Ovary (tissue), 9 donors: Measurements from ENCODE around the gene GSPT2. TPM values are rescaled to one million over a fixed set of nuclear protein-coding genes. Genes with fewer than 3 reads are reported as not detected.

Experiments used
- DNase-seq, 5 donors: peaks; one replicate each; pipeline ENCODE4 v3.0.0-alpha.2; 2019 to 2020
- H3K27ac ChIP-seq, 2 donors: fragments of 200-600 bp; one replicate each; pipeline versions ENCODE4 v1.5.1 to v1.8.0; 2019 to 2022
- H3K27me3 ChIP-seq: fragments of 200-600 bp; one replicate; pipeline ENCODE4 v1.8.0; 2022
- H3K36me3 ChIP-seq: fragments of 200-600 bp; sonication (generic); one replicate; pipeline ENCODE4 v1.5.1; 2019
- H3K4me1 ChIP-seq: one replicate; pipeline ENCODE4 v1.8.1; 2013; ENCODE audit warnings: mild to moderate bottlenecking, moderate library complexity; ENCODE audit not compliant: insufficient read depth
- H3K4me3 ChIP-seq: fragments of 200-600 bp; sonication (generic); one replicate; pipeline ENCODE4 v1.5.1; 2017
- H3K9me3 ChIP-seq, 2 donors: fragments of 200-600 bp in 1 of 2; sonication (generic) in 1 of 2; one replicate each; pipeline versions ENCODE4 v1.5.1 to v1.8.1; 2013 to 2019; ENCODE audit warnings: mild to moderate bottlenecking in 1 of 2, moderate library complexity in 1 of 2
- CTCF ChIP-seq, 3 donors: fragments of 450-650 bp in 2 of 3; fragments of 200-600 bp in 1 of 3; IDR thresholded peaks; one replicate each; pipeline versions ENCODE4 v1.5.1 to v1.8.0; 2016 to 2022; ENCODE audit warnings: antibody characterized with exemption in 3 of 3, mild to moderate bottlenecking in 1 of 3
- EP300 ChIP-seq: sonication (generic); formaldehyde crosslinking; IDR thresholded peaks from one replicate; pipeline ENCODE4 v1.6.1; 2017; ENCODE audit warnings: antibody characterized with exemption
- POLR2A ChIP-seq: fragments of 450-650 bp; IDR thresholded peaks from one replicate; pipeline ENCODE4 v1.6.1; 2017; ENCODE audit warnings: antibody characterized with exemption, mild to moderate bottlenecking, moderate library complexity
- WGBS, 3 donors: extraction: QIAGEN DNeasy Blood & Tissue Kit in 1 of 3; methylation state at CpG; one replicate each; pipeline versions ENCODE4 v1.1.5 to v1.1.7; 2013 to 2017; 5-methylcytosine and 5-hydroxymethylcytosine counted together
- intact Hi-C, 4 donors: fragments of 100-400 bp; cut with DNase I; formaldehyde crosslinking; loops; one replicate each; pipeline versions ENCODE4 v1.11.0 to v1.15.1; 2022 to 2023
- polyA plus RNA-seq, 2 donors: library from polyadenylated mRNA; stranded (reverse); fragments of 200-250 nt in 1 of 2; fragments of 350-450 nt in 1 of 2; fragmentation: Illumina TruSeq in 1 of 2; extraction: RNeasy Lipid Tissue Mini Kit (QIAGEN cat#74804) in 1 of 2; gene quantifications; one replicate each; pipeline ENCODE4 v1.2.3, GENCODE V29; 2013 to 2014
- total RNA-seq, 7 donors: library from RNA; depleted of rRNA in 2 of 7; stranded (reverse); fragments of >200 nt in 2 of 7; fragmentation: NEBNext Ultra II Directional in 3 of 7; extraction: Animal tissue kit (Norgen Biotek cat#: 25700) in 3 of 7; gene quantifications; one replicate each; pipeline versions ENCODE4 v1.1.0 to v1.2.4, GENCODE V29; 2016 to 2023
- donor health status: DM: no; HTN: no; CAD: no; lungs with moderate emphysema.
- donor health status: DM: no; HTN: no; CAD: no.
- donor health status: Bipolar disorder and iron deficiency.
- donor health status: DM: yes; HTN: yes; CAD: no.
- donor health status: DM: no; HTN: no; CAD: no.
- donor health status: DM: yes; HTN: yes; CAD: no.

Gene GSPT2
- total and polyA plus RNA-seq, 9 donors: 4.5 to 17.5 (median 12.8) TPM

DNA sequence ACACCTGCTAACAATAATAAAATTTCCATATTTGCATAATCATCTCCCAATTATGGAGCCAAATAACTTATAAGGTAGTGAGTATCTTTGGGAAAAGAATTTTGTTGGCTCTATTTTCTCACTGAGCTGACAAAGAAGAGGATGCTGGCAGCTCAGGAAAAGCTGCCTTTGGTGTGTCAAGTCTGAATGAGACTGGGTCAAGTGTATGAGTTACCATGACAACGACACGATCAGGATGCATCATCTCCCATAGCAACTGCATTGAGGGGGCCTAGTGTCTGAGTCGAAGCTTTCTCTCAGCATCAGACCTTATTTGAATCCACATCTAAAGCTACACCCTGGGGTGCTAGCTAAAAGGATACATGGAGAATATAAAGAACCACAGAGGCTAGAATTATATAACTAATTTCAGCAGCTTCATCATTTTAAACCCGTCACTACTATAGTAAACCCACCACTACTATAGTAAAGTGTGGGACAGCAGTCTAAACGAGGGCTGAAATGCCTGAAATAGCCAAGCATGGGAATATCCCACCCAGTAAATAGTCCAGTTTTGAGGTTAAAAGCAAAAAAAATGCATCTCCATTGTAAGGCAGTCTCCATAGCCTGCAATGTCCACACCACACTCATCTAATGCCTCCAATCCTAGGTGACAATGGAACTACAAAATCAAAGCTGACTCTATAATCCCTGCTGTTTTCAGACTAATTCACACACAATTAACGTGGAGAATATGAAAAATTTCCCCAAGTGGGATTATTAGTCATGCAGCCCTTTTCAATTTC, 16.0 kb downstream of the GSPT2 start:
- Histone ChIP-seq H3K9me3 (no peaks in the 10 kb centered on the region), H3K36me3 (no peaks in the 10 kb centered on the region), H3K27me3 (no peaks in the 10 kb centered on the region), H3K4me1 (no peaks in the 10 kb centered on the region), H3K27ac (no peak overlapping the region), H3K4me3 (no peak overlapping the region)
- TF ChIP-seq CTCF (IDR thresholded peaks at IDR 0.05): no peak
- no peak for TF ChIP-seq POLR2A
- TF ChIP-seq EP300: no peak
- intact Hi-C loops: no loop called here
- no peak for DNase-seq
- 40 to 49% (median 42%) methylated on average over 6 of the region's 6 CpGs for whole genome bisulfite sequencing, 3 donors

- 70 to 78% (median 75%) methylated on average over 4 of the region's 4 CpGs for WGBS, 3 donors
- DNase-seq: no peak
- Histone ChIP-seq H3K4me3 (no peak overlapping the region), H3K9me3 (no peaks in the 10 kb centered on the region), H3K27ac (no peak overlapping the region), H3K4me1 (no peaks in the 10 kb centered on the region), H3K27me3 (no peaks in the 10 kb centered on the region), H3K36me3 (no peaks in the 10 kb centered on the region)
- intact Hi-C loops: no loop called here
- no peak for TF ChIP-seq EP300
- TF ChIP-seq POLR2A: no peak
- no peak for TF ChIP-seq CTCF (IDR thresholded peaks at IDR 0.05)
These were observed 17.4 kb downstream of the GSPT2 start for GRCh38 chrX:51760657-51761056.

DNA sequence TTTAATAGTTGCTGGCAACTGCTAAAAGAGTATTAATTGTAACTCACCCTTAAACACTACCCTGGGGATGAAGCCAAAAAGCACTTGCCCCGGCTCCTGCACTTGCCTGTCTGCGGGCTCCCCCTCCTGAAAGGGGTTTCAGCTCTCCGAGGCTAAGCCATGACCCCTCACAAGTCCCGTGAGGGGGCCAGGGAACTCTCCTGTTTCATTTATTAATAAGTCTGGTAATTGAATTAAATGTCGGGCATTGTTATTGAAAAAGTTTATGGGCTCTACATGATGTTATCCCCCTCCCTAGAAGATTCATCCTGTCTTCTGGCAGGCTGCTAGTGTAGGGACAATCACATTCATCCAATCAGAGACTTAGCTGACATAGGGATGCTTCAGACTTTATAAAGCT, 23.3 kb downstream of the GSPT2 start:
- no peak for DNase-seq
- TF ChIP-seq CTCF (IDR thresholded peaks at IDR 0.05) (no peak), EP300 (no peak), POLR2A (no peak)
- Histone ChIP-seq H3K4me1 (no peaks in the 10 kb centered on the region), H3K9me3 (no peaks in the 10 kb centered on the region), H3K36me3 (no peaks in the 10 kb centered on the region), H3K4me3 (no peak overlapping the region), H3K27ac (no peak overlapping the region), H3K27me3 (no peaks in the 10 kb centered on the region)
- intact Hi-C loops: no loop called here
- WGBS, 3 donors: 52 to 58% (median 55%) methylated on average over 5 of the region's 5 CpGs

GRCh38 chrX:51776851-51777250, 33.6 kb downstream of the GSPT2 start:
- intact Hi-C loops: no loop called here
- no peak for DNase-seq
- 3 to 10% (median 6%) methylated on average over 3 of the region's 3 CpGs for WGBS, 3 donors
- H3K27me3 ChIP-seq: no peaks in the 10 kb centered on the region
- H3K4me3 ChIP-seq: no peak overlapping the region
- H3K4me1 ChIP-seq: no peaks in the 10 kb centered on the region
- no peaks in the 10 kb centered on the region for H3K36me3 ChIP-seq
- no peak overlapping the region for H3K27ac ChIP-seq
- H3K9me3 ChIP-seq: no peaks in the 10 kb centered on the region
- TF ChIP-seq POLR2A: no peak
- TF ChIP-seq CTCF (IDR thresholded peaks at IDR 0.05): no peak
- no peak for TF ChIP-seq EP300
